GM19193 (cell line): ENCODE data around the gene TMED6.
A peak's percentile ranks its signal among the peaks of the same experiment; 100 is the strongest.

ENCODE experiments used
- POLR2A ChIP-seq: IDR thresholded peaks from 4 replicates; pipeline ENCODE4 v1.6.1; 2011; ENCODE audit not compliant: insufficient read depth, insufficient read length; ENCODE audit errors: extremely low read depth

TMED6 gene

GRCh38 chr16:69319826-69320739, 31.5 kb downstream of the TMED6 start:
- no peak for TF ChIP-seq POLR2A

- TF ChIP-seq POLR2A = no peak
Measured at GRCh38 chr16:69319381-69319780, 32.2 kb downstream of the TMED6 start.

GRCh38 chr16:69318911-69319289, 32.7 kb downstream of the TMED6 start:
- TF ChIP-seq POLR2A = no peak

- TF ChIP-seq POLR2A = no peak
Measured at GRCh38 chr16:69318177-69318910, 33.2 kb downstream of the TMED6 start.

- TF ChIP-seq POLR2A = no peak
Measured at GRCh38 chr16:69316595-69317034, 35.0 kb downstream of the TMED6 start.

- no peak for TF ChIP-seq POLR2A
Measured at GRCh38 chr16:69315486-69316311, 35.9 kb downstream of the TMED6 start.

GRCh38 chr16:69314534-69314933, 37.1 kb downstream of the TMED6 start:
- TF ChIP-seq POLR2A = no peak

- no peak for TF ChIP-seq POLR2A
Measured at GRCh38 chr16:69313469-69313868, 38.1 kb downstream of the TMED6 start.

GRCh38 chr16:69311533-69312387, 39.8 kb downstream of the TMED6 start:
- TF ChIP-seq POLR2A = no peak

GRCh38 chr16:69310653-69311532, 40.7 kb downstream of the TMED6 start, which contains the start of gene VPS4A:
Gene VPS4A, plus strand, starts transcription at chr16:69311350. Its CDS starts 162 bp downstream, at chr16:69311512.
- peak; percentile 77 for TF ChIP-seq POLR2A

- TF ChIP-seq POLR2A = no peak
Measured at GRCh38 chr16:69309316-69309715, 42.3 kb downstream of the TMED6 start.

- no peak for TF ChIP-seq POLR2A
Measured at GRCh38 chr16:69307856-69308255, 43.7 kb downstream of the TMED6 start.

GRCh38 chr16:69307091-69307490, 44.5 kb downstream of the TMED6 start:
- TF ChIP-seq POLR2A = no peak
